IMR-90 (cell line): ENCODE measurements around the gene COL20A1. TPM values are rescaled to one million over a fixed set of nuclear protein-coding genes. Genes with fewer than 3 reads are reported as not detected.

Experiments
- ATAC-seq: fragments of 200-7000 bp; cut with Tn5 transposase; 2 replicates; pipeline ENCODE4 v1.9.1; 2020; ENCODE audit warnings: low read depth, mild to moderate bottlenecking, moderate library complexity
- BruUV-seq: library from RNA; stranded (reverse); fragments of 400-500 nt; replicated peaks from 2 replicates; lab custom pipeline; 2021; lab: Mats Ljungman, UMichigan
- CTCF ChIA-PET: fragments of 300-600 bp; formaldehyde crosslinking; extraction: SDS; loops from one replicate; lab custom pipeline; 2021; ENCODE audit warnings: antibody characterized with exemption; lab: Yijun Ruan, JAX
- POLR2A ChIA-PET: fragments of 300-600 bp; sonication (Branson Sonifier 250); formaldehyde crosslinking; loops from one replicate; lab custom pipeline; 2022; ENCODE audit warnings: antibody characterized with exemption; ENCODE audit not compliant: unreplicated experiment; lab: Charles Lee
- DNase-seq: peaks from one replicate; pipeline ENCODE4 v3.0.0; 2013
- H2AFZ ChIP-seq: replicated peaks from 2 replicates; pipeline ENCODE3; 2013; ENCODE audit warnings: low read length, mild to moderate bottlenecking; ENCODE audit not compliant: poor library complexity
- H2AK5ac ChIP-seq: 2 replicates; pipeline ENCODE4 v1.6.1; 2013; ENCODE audit warnings: low read depth, low read length, inconsistent platforms
- H2AK9ac ChIP-seq: replicated peaks from 2 replicates; pipeline ENCODE3; 2013; ENCODE audit warnings: mild to moderate bottlenecking, low read depth, low read length, moderate library complexity; ENCODE audit not compliant: poor library complexity
- H2BK120ac ChIP-seq: 2 replicates; pipeline ENCODE4 v1.6.1; 2013; ENCODE audit warnings: low read depth, low read length, inconsistent platforms
- H2BK15ac ChIP-seq: 3 replicates; pipeline ENCODE4 v1.6.1; 2013; ENCODE audit warnings: low read depth, low read length, inconsistent platforms
- H2BK20ac ChIP-seq: 2 replicates; pipeline ENCODE4 v1.6.1; 2013; ENCODE audit warnings: low read depth, mild to moderate bottlenecking, inconsistent platforms, low read length, moderate library complexity
- H2BK5ac ChIP-seq: 2 replicates; pipeline ENCODE4 v1.6.1; 2013; ENCODE audit warnings: mild to moderate bottlenecking, low read depth, low read length, inconsistent platforms; ENCODE audit not compliant: poor library complexity, severe bottlenecking
- H3K14ac ChIP-seq: replicated peaks from 2 replicates; pipeline ENCODE4 v1.6.1; 2013; ENCODE audit warnings: low read depth, low read length, inconsistent platforms
- H3K18ac ChIP-seq: 2 replicates; pipeline ENCODE4 v1.6.1; 2013; ENCODE audit warnings: low read depth, low read length, control low read depth
- H3K23ac ChIP-seq: 2 replicates; pipeline ENCODE4 v1.6.1; 2013; ENCODE audit warnings: low read depth, low read length, inconsistent platforms
- H3K27ac ChIP-seq: 2 replicates; pipeline ENCODE4 v1.5.1; 2013; ENCODE audit warnings: mild to moderate bottlenecking, control low read depth, low read length; ENCODE audit not compliant: insufficient read depth
- H3K27me3 ChIP-seq: 2 replicates; pipeline ENCODE4 v1.6.1; 2013; ENCODE audit warnings: low read length; ENCODE audit not compliant: control insufficient read depth, insufficient read depth
- H3K36me3 ChIP-seq: 2 replicates; pipeline ENCODE4 v1.6.1; 2013; ENCODE audit warnings: low read length, mixed read lengths; ENCODE audit not compliant: control insufficient read depth, insufficient read depth
- H3K4ac ChIP-seq: 2 replicates; pipeline ENCODE4 v1.6.1; 2013; ENCODE audit warnings: low read depth, low read length, inconsistent platforms
- H3K4me1 ChIP-seq: 2 replicates; pipeline ENCODE4 v1.6.1; 2013; ENCODE audit warnings: low read length, mixed read lengths; ENCODE audit not compliant: control insufficient read depth, insufficient read depth
- H3K4me2 ChIP-seq: 2 replicates; pipeline ENCODE4 v1.6.1; 2013; ENCODE audit warnings: low read depth, mild to moderate bottlenecking, control low read depth, low read length, moderate library complexity
- H3K4me3 ChIP-seq: 2 replicates; pipeline ENCODE4 v1.5.1; 2013; ENCODE audit warnings: low read depth, mild to moderate bottlenecking, control low read depth, low read length, moderate library complexity; ENCODE audit not compliant: insufficient read depth
- H3K56ac ChIP-seq: 2 replicates; pipeline ENCODE4 v1.6.1; 2013; ENCODE audit warnings: low read length, inconsistent platforms; ENCODE audit not compliant: insufficient read depth; ENCODE audit errors: extremely low read depth
- H3K79me1 ChIP-seq, 2 experiments: 2 replicates each; pipeline ENCODE4 v1.6.1; 2013; ENCODE audit warnings: low read length in 2 of 2, inconsistent platforms in 1 of 2, low read depth in 1 of 2
- H3K9ac ChIP-seq: 2 replicates; pipeline ENCODE4 v1.6.1; 2013; ENCODE audit warnings: low read depth, low read length, control low read depth
- H3K9me1 ChIP-seq: 2 replicates; pipeline ENCODE4 v1.6.1; 2013; ENCODE audit warnings: low read length, inconsistent platforms; ENCODE audit not compliant: insufficient read depth
- H3K9me3 ChIP-seq: 2 replicates; pipeline ENCODE4 v1.6.1; 2013; ENCODE audit warnings: low read length; ENCODE audit not compliant: control insufficient read depth, insufficient read depth
- H4K20me1 ChIP-seq: 2 replicates; pipeline ENCODE4 v1.6.1; 2013; ENCODE audit warnings: low read length, inconsistent platforms; ENCODE audit not compliant: insufficient read depth
- H4K5ac ChIP-seq: 2 replicates; pipeline ENCODE4 v1.6.1; 2013; ENCODE audit warnings: mild to moderate bottlenecking, low read depth, low read length, control low read depth
- H4K8ac ChIP-seq, 2 experiments: 2 replicates each; pipeline ENCODE4 v1.6.1; 2013; ENCODE audit warnings: low read depth in 2 of 2, low read length in 2 of 2, control low read depth in 1 of 2, inconsistent platforms in 1 of 2
- H4K91ac ChIP-seq: 2 replicates; pipeline ENCODE4 v1.6.1; 2013; ENCODE audit warnings: low read depth, low read length, inconsistent platforms; ENCODE audit not compliant: insufficient read depth
- BHLHE40 ChIP-seq: fragments of 150-350 bp; IDR thresholded peaks from 2 replicates; pipeline ENCODE4 v1.6.1; 2016; ENCODE audit warnings: mild to moderate bottlenecking, low read depth, low read length
- CEBPB ChIP-seq: IDR thresholded peaks from 2 replicates; pipeline ENCODE4 v1.6.1; 2012; ENCODE audit warnings: low read depth, low read length, improper control_type of control experiment
- CHD1 ChIP-seq: IDR thresholded peaks from 2 replicates; pipeline ENCODE4 v1.6.1; 2012; ENCODE audit warnings: low read depth, low read length, improper control_type of control experiment
- CTCF ChIP-seq: conservative IDR thresholded peaks from 2 replicates; pipeline ENCODE4 v1.5.1; 2012; ENCODE audit warnings: mild to moderate bottlenecking, low read depth, low read length, improper control_type of control experiment
- ELK1 ChIP-seq: fragments of 150-350 bp; IDR thresholded peaks from 2 replicates; pipeline ENCODE4 v1.6.1; 2016; ENCODE audit warnings: low read depth, mild to moderate bottlenecking, low read length, moderate library complexity, borderline replicate concordance
- FOS ChIP-seq: fragments of 150-350 bp; IDR thresholded peaks from 2 replicates; pipeline ENCODE4 v1.6.1; 2016; ENCODE audit warnings: low read depth, low read length
- MAFK ChIP-seq: IDR thresholded peaks from 2 replicates; pipeline ENCODE4 v1.6.1; 2012; ENCODE audit warnings: low read depth, low read length, improper control_type of control experiment
- MAZ ChIP-seq: IDR thresholded peaks from 2 replicates; pipeline ENCODE4 v1.6.1; 2012; ENCODE audit warnings: low read depth, mild to moderate bottlenecking, low read length, improper control_type of control experiment, moderate library complexity, borderline replicate concordance
- MXI1 ChIP-seq: IDR thresholded peaks from 2 replicates; pipeline ENCODE4 v1.6.1; 2012; ENCODE audit warnings: low read depth, mild to moderate bottlenecking, low read length, moderate library complexity, borderline replicate concordance
- NFE2L2 ChIP-seq: fragments of 150-350 bp; IDR thresholded peaks from 2 replicates; pipeline ENCODE4 v1.6.1; 2016; ENCODE audit warnings: low read depth, mild to moderate bottlenecking, low read length
- POLR2A ChIP-seq: IDR thresholded peaks from 2 replicates; pipeline ENCODE4 v1.6.1; 2012; ENCODE audit warnings: mild to moderate bottlenecking, low read depth, low read length
- RAD21 ChIP-seq: IDR thresholded peaks from 2 replicates; pipeline ENCODE4 v1.6.1; 2012; ENCODE audit warnings: low read length, improper control_type of control experiment
- RCOR1 ChIP-seq: IDR thresholded peaks from 2 replicates; pipeline ENCODE4 v1.6.1; 2012; ENCODE audit warnings: mild to moderate bottlenecking, low read length, improper control_type of control experiment; ENCODE audit not compliant: insufficient replicate concordance
- RFX5 ChIP-seq: IDR thresholded peaks from 2 replicates; pipeline ENCODE4 v1.8.0; 2012; ENCODE audit warnings: low read depth, mild to moderate bottlenecking, low read length, moderate library complexity
- SMC3 ChIP-seq: fragments of 150-350 bp; IDR thresholded peaks from 2 replicates; pipeline ENCODE4 v1.6.1; 2016; ENCODE audit warnings: low read depth, mild to moderate bottlenecking, antibody characterized with exemption, low read length, moderate library complexity
- WGBS, 2 experiments: methylation state at CpG; one replicate each; pipeline versions ENCODE4 v1.1.5 to v1.1.7; 2013; ENCODE audit warnings: missing lambda C conversion rate in 2 of 2; ENCODE audit not compliant: insufficient read length in 1 of 2; ENCODE audit errors: extremely low coverage in 2 of 2; 5-methylcytosine and 5-hydroxymethylcytosine counted together
- dilution Hi-C: fragments of 300-500 bp; cut with HindIII; formaldehyde crosslinking; loops from one replicate; pipeline ENCODE4 v1.14.3; 2018; ENCODE audit warnings: low sequenced_read_pairs; ENCODE audit not compliant: unreplicated experiment
- in situ Hi-C: fragments of 300-500 bp; cut with MboI; formaldehyde crosslinking; loops from 3 replicates; pipeline ENCODE4 v1.14.3; 2019; ENCODE audit warnings: low sequenced_read_pairs, inconsistent platforms, mixed read lengths
- intact Hi-C: fragments of 100-400 bp; cut with micrococcal nuclease; formaldehyde crosslinking; loops from 2 replicates; pipeline ENCODE4 v1.10.0; 2022
- polyA plus RNA-seq, 3 experiments: library from polyadenylated mRNA; depleted of rRNA; stranded (reverse); fragments of >200 nt; gene quantifications; 2 replicates each; pipeline ENCODE4 v1.2.3, GENCODE V29; 2012; ENCODE audit warnings: low replicate concordance in 1 of 3
- total RNA-seq: library from RNA; depleted of rRNA; stranded (reverse); fragments of >200 nt; gene quantifications from 2 replicates; pipeline ENCODE4 v1.2.3, GENCODE V29; 2012
- TF ChIP-seq, protein P1 (sequence below): fragments of 150-350 bp; IDR thresholded peaks from 2 replicates; pipeline ENCODE4 v1.6.1; 2017; ENCODE audit warnings: mild to moderate bottlenecking, antibody characterized with exemption, low read length, low read depth

The COL20A1 gene
- total and polyA plus RNA-seq, 2 of the 4 experiments (the other 2 are of a cell fraction), result not detected

GRCh38 chr20:63254232-63254605, 38.8 kb upstream of the COL20A1 start, which contains the start of gene NKAIN4:
TSS of gene NKAIN4 (minus strand) at chr20:63254463. CDS start at chr20:63254450, 13 bp downstream.
- Histone ChIP-seq H3K27ac (no peak within 1 kb of the TSS), H3K9ac (no peak within 1 kb of the TSS), H3K9me3 (peaks cover 1% of the 10 kb centered on the region; the same call in 1 of the 2 replicates), H3K4ac (no peak within 1 kb of the TSS), H3K4me1 (no peaks in the 10 kb centered on the region), H3K27me3 (peaks cover 79% of the 10 kb centered on the region), H3K9me1 (no peaks in the 10 kb centered on the region), H4K20me1 (no peaks in the 10 kb centered on the region; the same call in 1 of the 2 replicates), H3K36me3 (no peaks in the 10 kb centered on the region), H3K4me3 (no peak within 1 kb of the TSS; the same call in 1 of the 2 replicates), H4K8ac (no peak within 1 kb of the TSS), H2BK15ac (no peak within 1 kb of the TSS), H3K56ac (no peak within 1 kb of the TSS), H2AK9ac (peak within 1 kb of the TSS; percentile 42), H3K18ac (no peak within 1 kb of the TSS), H4K91ac (no peak within 1 kb of the TSS), H3K79me1 (no peaks in the 10 kb centered on the region), H4K5ac (no peak within 1 kb of the TSS), H2BK120ac (no peak within 1 kb of the TSS), H3K14ac (no peak within 1 kb of the TSS), H2AFZ (peak within 1 kb of the TSS; percentile 72), H3K4me2 (no peak within 1 kb of the TSS; the same call in 1 of the 2 replicates), H2BK20ac (no peak within 1 kb of the TSS), H3K23ac (no peak within 1 kb of the TSS), H2BK5ac (no peak within 1 kb of the TSS), H2AK5ac (no peak within 1 kb of the TSS)
- DNase-seq, result no peak
- ChIA-PET POLR2A (no interaction called here), CTCF (no interaction called here)
- dilution Hi-C loops, result no loop called here
- intact Hi-C loops, result no loop called here
- TF ChIP-seq MAZ, result no peak
- TF ChIP-seq POLR2A, result no peak
- TF ChIP-seq, protein P1, sequence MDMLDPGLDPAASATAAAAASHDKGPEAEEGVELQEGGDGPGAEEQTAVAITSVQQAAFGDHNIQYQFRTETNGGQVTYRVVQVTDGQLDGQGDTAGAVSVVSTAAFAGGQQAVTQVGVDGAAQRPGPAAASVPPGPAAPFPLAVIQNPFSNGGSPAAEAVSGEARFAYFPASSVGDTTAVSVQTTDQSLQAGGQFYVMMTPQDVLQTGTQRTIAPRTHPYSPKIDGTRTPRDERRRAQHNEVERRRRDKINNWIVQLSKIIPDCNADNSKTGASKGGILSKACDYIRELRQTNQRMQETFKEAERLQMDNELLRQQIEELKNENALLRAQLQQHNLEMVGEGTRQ, result no peak
- no peak for TF ChIP-seq NFE2L2
- TF ChIP-seq RCOR1, result no peak
- TF ChIP-seq FOS, result no peak
- no peak for TF ChIP-seq ELK1
- no peak for TF ChIP-seq CEBPB
- no peak for TF ChIP-seq CTCF
- TF ChIP-seq BHLHE40, result no peak
- TF ChIP-seq RAD21, result no peak
- no peak for TF ChIP-seq MXI1
- no peak for TF ChIP-seq SMC3
- no peak for TF ChIP-seq RFX5
- TF ChIP-seq CHD1, result no peak
- TF ChIP-seq MAFK, result no peak
- no TSS peak for BruUV-seq
- no peak for ATAC-seq
- in situ Hi-C loops, result no loop called here
- 3% methylated on average over 22 of the region's 46 CpGs; no CpG with 5 or more reads in 1 of the 2 experiments for WGBS, 2 experiments
